HepG2 (cell line): ENCODE measurements around the gene ANAPC2. TPM values are rescaled to one million over a fixed set of nuclear protein-coding genes. Genes with fewer than 3 reads are reported as not detected.

Experiments
- ATF7-NPFF ChIP-seq: sonication (generic); formaldehyde crosslinking; IDR thresholded peaks from 2 replicates; pipeline ENCODE4 v1.8.1; 2023; ENCODE audit warnings: mild to moderate bottlenecking, low read depth, missing genetic modification reagents, moderate library complexity
- BATF2 ChIP-seq: sonication (generic); formaldehyde crosslinking; IDR thresholded peaks from 2 replicates; pipeline ENCODE4 v1.8.0; 2022; ENCODE audit warnings: mild to moderate bottlenecking, missing genetic modification reagents, moderate library complexity
- GATA4 ChIP-seq: sonication (generic); IDR thresholded peaks from 2 replicates; pipeline ENCODE4 v1.6.1; 2016; ENCODE audit warnings: antibody characterized with exemption, low read depth, borderline replicate concordance
- GTF2F1 ChIP-seq: fragments of 150-350 bp; IDR thresholded peaks from 2 replicates; pipeline ENCODE4 v1.6.1; 2014; ENCODE audit warnings: low read length
- HHEX ChIP-seq: IDR thresholded peaks from 2 replicates; pipeline ENCODE4 v1.6.1; 2016; ENCODE audit warnings: control low read depth
- MEIS2 ChIP-seq: sonication (generic); formaldehyde crosslinking; IDR thresholded peaks from 2 replicates; pipeline ENCODE4 v1.9.0; 2021; ENCODE audit warnings: mild to moderate bottlenecking, missing genetic modification reagents
- MYC ChIP-seq: sonication (generic); formaldehyde crosslinking; IDR thresholded peaks from 2 replicates; pipeline ENCODE4 v1.9.0; 2021; ENCODE audit warnings: missing genetic modification reagents, borderline replicate concordance
- NFATC3 ChIP-seq: sonication (generic); formaldehyde crosslinking; IDR thresholded peaks from 2 replicates; pipeline ENCODE4 v1.5.1; 2020; ENCODE audit warnings: mild to moderate bottlenecking, missing genetic modification reagents
- PITX1 ChIP-seq: sonication (generic); formaldehyde crosslinking; IDR thresholded peaks from 2 replicates; pipeline ENCODE4 v1.5.1; 2020; ENCODE audit warnings: mild to moderate bottlenecking, missing genetic modification reagents
- POGK ChIP-seq: sonication (generic); formaldehyde crosslinking; conservative IDR thresholded peaks from 2 replicates; pipeline ENCODE4 v1.8.0; 2022; ENCODE audit warnings: mild to moderate bottlenecking, moderate library complexity, missing genetic modification reagents
- RARA ChIP-seq: IDR thresholded peaks from 2 replicates; pipeline ENCODE4 v1.6.1; 2016; ENCODE audit warnings: missing genetic modification reagents, missing compliant biosample characterization
- SP140L ChIP-seq: sonication (generic); formaldehyde crosslinking; IDR thresholded peaks from 2 replicates; pipeline ENCODE4 v1.4.0; 2020; ENCODE audit warnings: missing genetic modification reagents, borderline replicate concordance
- TAF1 ChIP-seq: sonication (generic); formaldehyde crosslinking; IDR thresholded peaks from 2 replicates; pipeline ENCODE4 v1.4.0; 2020; ENCODE audit warnings: missing genetic modification reagents
- TFDP2 ChIP-seq: sonication (generic); formaldehyde crosslinking; IDR thresholded peaks from 2 replicates; pipeline ENCODE4 v1.4.0; 2020; ENCODE audit warnings: missing genetic modification reagents
- U2AF2 ChIP-seq: fragments of 200-400 bp; formaldehyde crosslinking; IDR thresholded peaks from 2 replicates; pipeline ENCODE4 v1.6.1; 2017; ENCODE audit warnings: low read depth, mild to moderate bottlenecking, low read length
- ZBTB8A ChIP-seq: sonication (generic); formaldehyde crosslinking; IDR thresholded peaks from 2 replicates; pipeline ENCODE4 v1.4.0; 2020; ENCODE audit warnings: mild to moderate bottlenecking, low read depth, missing genetic modification reagents, borderline replicate concordance
- ZNF17 ChIP-seq: sonication (generic); formaldehyde crosslinking; IDR thresholded peaks from 2 replicates; pipeline ENCODE4 v1.5.0; 2020; ENCODE audit warnings: mild to moderate bottlenecking, missing genetic modification reagents
- ZNF180 ChIP-seq: sonication (generic); formaldehyde crosslinking; IDR thresholded peaks from 2 replicates; pipeline ENCODE4 v1.4.0; 2020; ENCODE audit warnings: low read depth, missing genetic modification reagents, borderline replicate concordance
- ZNF274 ChIP-seq: sonication (generic); formaldehyde crosslinking; IDR thresholded peaks from 2 replicates; pipeline ENCODE4 v1.5.1; 2020; ENCODE audit warnings: mild to moderate bottlenecking, missing genetic modification reagents
- ZNF383 ChIP-seq: sonication (generic); formaldehyde crosslinking; IDR thresholded peaks from 2 replicates; pipeline ENCODE4 v1.4.0; 2020; ENCODE audit warnings: missing genetic modification reagents, mild to moderate bottlenecking, borderline replicate concordance
- ZNF513 ChIP-seq: sonication (generic); formaldehyde crosslinking; conservative IDR thresholded peaks from 2 replicates; pipeline ENCODE4 v1.5.0; 2020; ENCODE audit warnings: missing genetic modification reagents
- ZUFSP ChIP-seq: sonication (generic); formaldehyde crosslinking; IDR thresholded peaks from 2 replicates; pipeline ENCODE4 v1.9.0; 2021; ENCODE audit warnings: missing genetic modification reagents, mild to moderate bottlenecking, borderline replicate concordance
- polyA plus RNA-seq, 8 experiments: library from polyadenylated mRNA; depleted of rRNA in 3 of 8; stranded (reverse) in 7 of 8; unstranded in 1 of 8; fragments of >200 nt; fragmentation: Illumina TruSeq in 4 of 8; extraction: Trizol in 4 of 8; gene quantifications; 2 replicates each; pipeline versions ENCODE4 v1.2.1 to v1.2.3, GENCODE V29; 2011 to 2016; ENCODE audit warnings: low read depth in 4 of 8, missing spikeins in 1 of 8, mixed read lengths in 1 of 8; ENCODE audit not compliant: insufficient read depth in 1 of 8
- total RNA-seq, 5 experiments: library from RNA; depleted of rRNA; stranded (reverse); fragments of >200 nt; fragmentation: Illumina TruSeq; extraction: Trizol; gene quantifications; 2 replicates each; pipeline ENCODE4 v1.2.3, GENCODE V29; 2016; ENCODE audit warnings: low read depth in 1 of 5

ANAPC2 gene
- total and polyA plus RNA-seq, 2 of the 13 experiments (the other 11 are each of a cell fraction or from before 2014, with no cell fraction given), result 12.3 to 15.4 TPM

- TF ChIP-seq ZUFSP (CRISPR knock-in tag) (no peak), GATA4 (peak; percentile 27; the same call in 1 of the 2 replicates), ZNF513 (CRISPR knock-in tag) (no peak), NFATC3 (CRISPR knock-in tag) (no peak), BATF2 (CRISPR knock-in tag) (0 out of 2 replicates have a peak, but pooled peaks have one; percentile 75), TFDP2 (CRISPR knock-in tag) (no peak; the same call in 1 of the 2 replicates), U2AF2 (no peak), ZNF383 (no peak), MEIS2 (no peak), GTF2F1 (no peak), HHEX (CRISPR knock-in tag) (no peak), ZNF17 (no peak), PITX1 (CRISPR knock-in tag) (no peak), POGK (CRISPR knock-in tag) (no peak; the same call in 1 of the 2 replicates), SP140L (CRISPR knock-in tag) (no peak), MYC (CRISPR knock-in tag) (0 out of 2 replicates have a peak, but pooled peaks have one; percentile 42), RARA (CRISPR knock-in tag) (0 out of 2 replicates have a peak, but pooled peaks have one; percentile 2), ZBTB8A (CRISPR knock-in tag) (no peak), ZNF274 (CRISPR knock-in tag) (peak; percentile 64; the same call in 1 of the 2 replicates), ATF7-NPFF (peak; percentile 56; the same call in 1 of the 2 replicates), ZNF180 (CRISPR knock-in tag) (no peak), TAF1 (CRISPR knock-in tag) (0 out of 2 replicates have a peak, but pooled peaks have one; percentile 18)
Measured at GRCh38 chr9:137223078-137223970, 35.0 kb upstream of the ANAPC2 start (continued).
